Measurements from ENCODE around the gene PRRX1.

PRRX1 gene

DNA sequence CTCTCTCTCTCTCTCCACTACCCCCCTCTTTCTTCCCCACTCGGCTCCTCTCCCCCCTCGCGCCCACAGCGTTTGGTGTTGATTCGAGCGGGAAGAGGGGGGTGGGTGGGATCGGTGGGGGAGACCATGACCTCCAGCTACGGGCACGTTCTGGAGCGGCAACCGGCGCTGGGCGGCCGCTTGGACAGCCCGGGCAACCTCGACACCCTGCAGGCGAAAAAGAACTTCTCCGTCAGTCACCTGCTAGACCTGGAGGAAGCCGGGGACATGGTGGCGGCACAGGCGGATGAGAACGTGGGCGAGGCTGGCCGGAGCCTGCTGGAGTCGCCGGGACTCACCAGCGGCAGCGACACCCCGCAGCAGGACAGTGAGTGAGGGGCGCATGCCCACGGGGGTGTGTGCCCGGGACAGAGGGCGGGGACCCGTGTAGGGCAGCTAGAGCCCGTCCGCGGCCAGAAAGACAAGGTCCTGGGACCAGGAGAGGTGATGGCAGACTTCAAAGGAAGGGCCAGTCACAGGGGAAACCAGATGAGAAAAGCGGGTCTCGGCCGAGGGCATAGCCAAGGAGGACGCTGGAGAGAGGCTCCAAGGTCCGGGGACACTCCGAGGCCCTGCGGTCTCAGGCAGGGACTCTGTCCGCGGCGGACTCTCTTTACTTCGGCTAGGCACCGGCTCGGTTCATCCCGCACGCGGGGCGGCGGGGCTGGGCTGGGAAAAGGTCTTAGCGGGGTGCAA, at the start of gene PRRX1:
PRRX1 (plus strand) TSS at position 39 of the 735 bp plus-strand sequence; CDS start at position 127, 88 bp downstream.
- no peak for DNase-seq

DNA sequence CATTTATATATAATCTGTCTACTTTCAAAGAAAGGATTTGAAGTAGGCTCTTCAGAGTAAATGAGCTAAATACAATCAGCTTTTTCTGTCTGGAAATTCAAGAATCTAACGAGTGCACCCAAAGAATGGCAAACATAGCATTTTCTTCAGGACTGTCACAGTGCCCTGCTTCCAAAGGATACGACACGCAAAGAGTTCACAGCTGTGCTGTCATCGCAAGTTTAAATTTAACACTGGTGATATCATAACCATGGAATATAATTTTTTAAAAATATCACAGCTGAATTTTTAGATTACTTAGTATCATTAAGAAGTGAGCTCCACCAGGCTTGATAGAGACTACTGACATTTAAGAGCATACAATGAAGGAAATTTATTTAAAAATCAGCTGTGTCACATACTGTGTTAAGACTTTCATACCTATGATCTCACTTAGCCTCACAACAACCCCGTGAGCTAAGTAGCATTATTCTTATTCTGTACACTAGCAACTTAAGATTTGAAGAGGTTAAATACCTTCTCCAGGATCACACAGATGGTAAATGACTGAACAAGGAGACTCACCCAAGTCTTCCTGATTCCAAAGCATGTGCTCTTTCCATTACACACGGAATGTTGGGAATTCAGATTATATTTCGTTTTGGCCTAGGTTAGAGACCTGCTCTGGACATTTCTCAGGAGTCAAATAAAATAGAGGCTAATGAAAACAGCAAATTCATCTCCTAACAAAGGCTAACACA, 46.2 kb upstream of the PRRX1 start:
- no peak for DNase-seq

DNA sequence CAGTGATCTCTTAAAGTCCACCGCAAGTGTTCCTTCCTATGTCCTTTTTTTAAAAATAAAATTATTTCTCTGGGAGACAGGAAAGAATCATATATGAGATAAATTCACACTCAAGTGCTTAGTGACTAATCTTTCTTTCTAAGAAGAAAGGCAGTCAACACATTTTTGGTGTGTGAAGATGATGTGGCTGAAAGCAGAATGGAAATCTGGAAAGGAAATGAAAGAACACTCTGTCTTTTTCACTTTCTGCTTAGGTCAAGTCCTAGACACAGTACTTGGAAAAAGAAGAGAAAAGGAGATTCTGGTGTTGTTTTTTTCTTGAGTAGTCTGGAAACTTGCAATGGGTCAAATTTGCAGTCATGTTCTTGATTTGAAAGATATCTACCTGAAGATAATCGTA, 45.5 kb upstream of the PRRX1 start:
- DNase-seq = no peak

DNA sequence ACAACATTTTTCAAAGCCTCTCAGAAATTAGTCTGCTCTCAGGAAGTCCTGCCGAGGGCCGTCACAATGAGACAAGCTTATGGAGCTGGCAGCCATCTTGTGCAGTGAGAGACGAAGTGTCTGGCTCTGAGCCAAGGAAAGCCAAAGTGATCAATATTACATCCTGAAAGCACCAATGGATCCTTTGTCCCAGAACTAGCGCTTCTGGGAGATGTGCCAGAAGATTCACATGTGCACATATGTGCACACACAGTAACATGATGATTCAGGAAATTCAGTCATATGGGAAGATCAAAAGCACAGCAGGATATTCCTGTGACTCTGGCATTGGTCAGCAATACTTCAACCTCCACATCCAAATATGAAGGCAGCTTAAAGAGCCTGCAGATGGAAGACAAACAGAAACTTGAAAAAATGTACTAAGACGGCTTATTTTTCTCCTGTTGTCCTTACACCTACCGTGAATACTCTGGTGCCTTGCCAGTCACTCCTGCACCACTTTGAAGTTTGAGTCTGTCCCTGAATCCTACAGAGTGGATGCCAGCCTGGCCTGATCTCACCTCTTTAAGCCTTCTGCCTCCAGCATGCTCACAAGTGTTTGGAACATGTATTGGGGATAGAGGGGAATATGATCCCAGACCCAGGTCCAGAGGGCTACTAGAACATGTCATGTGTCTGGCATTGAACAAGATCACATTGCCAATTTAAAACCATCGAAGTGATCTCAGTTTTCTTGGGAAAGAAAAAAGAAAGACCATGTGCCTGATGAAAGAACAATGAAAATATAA, 44.5 kb upstream of the PRRX1 start:
- DNase-seq = peak; percentile 52

DNA sequence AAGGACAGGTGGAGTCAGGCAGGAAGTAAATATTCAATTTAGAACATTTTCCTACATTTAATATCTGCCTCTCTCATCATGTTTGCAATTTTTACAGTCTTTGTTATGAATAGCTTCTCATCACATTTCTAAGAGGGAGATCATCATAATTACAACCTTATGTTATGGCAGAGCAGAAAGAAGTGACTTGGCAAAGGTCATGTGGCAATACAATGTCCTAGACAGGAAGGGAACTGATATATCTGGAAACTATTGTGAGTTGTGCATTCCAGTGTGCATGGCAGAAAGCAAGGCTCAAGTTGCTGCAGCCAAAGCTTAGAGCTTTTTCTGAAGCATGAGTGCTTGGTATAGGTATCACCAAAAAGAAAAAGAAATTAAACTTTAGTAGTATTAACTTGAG, 43.8 kb upstream of the PRRX1 start:
- DNase-seq = no peak

DNA sequence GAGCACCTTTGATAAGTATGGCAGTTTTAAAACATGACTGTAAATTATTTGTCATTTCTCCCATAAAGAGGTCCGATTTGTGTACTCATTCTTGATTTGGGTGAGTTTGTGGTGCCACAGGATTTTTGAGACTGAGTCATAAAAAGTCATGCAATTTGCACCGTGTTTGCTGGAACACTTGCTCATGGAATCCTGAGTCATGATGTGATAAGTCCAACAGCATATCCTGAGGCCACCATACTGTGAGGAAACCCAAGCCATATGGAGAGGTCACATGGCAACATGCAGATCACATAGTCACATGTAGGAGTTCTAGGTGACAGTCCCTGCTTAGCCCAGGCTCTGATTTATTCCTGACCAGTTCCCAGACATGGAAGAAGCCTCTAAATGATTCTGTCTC, 40.8 kb upstream of the PRRX1 start:
- DNase-seq = no peak

DNA sequence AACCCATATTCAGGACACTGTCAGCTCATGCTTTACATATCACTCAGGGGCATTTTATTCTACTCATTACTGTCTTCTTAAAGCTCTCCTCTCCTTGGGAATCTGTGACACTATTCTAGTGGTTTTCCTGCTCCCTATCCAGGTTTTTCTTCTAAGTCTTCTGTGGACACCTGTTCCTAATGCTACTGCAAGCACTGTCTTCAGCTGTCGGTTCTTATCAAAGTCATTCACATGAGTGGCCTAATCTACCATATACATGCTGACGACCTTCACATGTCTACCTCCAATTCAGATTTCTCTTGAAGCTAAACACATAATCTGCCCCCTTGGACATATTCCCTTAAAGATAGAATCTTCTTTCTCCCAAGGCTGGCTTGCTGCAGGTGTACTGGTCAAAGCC, 39.8 kb upstream of the PRRX1 start:
- DNase-seq = no peak

DNA sequence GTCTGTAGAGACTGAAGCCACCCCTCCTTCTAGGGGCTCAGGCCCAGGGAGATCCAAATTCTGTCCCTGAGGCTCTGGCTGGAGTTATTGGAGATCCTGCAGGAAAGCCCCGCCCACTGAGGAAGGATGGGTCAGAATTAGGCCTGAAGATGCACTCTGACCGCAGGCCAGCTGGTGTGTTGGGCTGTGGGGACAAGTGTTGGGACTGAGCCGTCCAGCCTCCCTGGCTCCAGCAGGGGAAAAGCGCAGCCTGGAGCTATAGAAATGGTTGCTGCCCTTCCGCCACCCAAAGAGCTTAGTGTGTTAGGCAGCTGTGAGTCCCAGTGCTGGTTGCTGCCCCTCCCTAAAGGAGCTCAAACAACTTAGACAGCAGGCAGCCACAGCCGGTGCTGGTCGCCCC, 33.0 kb upstream of the PRRX1 start:
- no peak for DNase-seq

DNA sequence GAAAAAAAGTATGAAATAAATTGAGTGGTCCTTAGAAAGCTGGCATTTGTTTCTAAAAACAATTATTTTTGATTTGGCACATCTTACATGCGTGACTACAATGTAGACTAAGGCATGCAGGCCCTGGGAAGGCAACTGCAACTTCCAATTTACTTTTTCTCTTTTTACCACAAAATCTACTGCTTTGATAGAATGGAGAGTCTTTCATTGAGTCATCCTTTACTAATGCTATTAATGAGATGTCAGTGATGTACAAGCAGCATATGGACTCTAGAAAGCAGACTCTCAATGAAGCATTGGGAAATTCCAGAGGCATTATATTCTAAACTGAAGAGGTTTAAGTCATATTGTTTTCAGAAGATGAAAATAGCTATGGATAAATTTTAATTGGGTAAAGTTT, 29.6 kb upstream of the PRRX1 start:
- DNase-seq = no peak

DNA sequence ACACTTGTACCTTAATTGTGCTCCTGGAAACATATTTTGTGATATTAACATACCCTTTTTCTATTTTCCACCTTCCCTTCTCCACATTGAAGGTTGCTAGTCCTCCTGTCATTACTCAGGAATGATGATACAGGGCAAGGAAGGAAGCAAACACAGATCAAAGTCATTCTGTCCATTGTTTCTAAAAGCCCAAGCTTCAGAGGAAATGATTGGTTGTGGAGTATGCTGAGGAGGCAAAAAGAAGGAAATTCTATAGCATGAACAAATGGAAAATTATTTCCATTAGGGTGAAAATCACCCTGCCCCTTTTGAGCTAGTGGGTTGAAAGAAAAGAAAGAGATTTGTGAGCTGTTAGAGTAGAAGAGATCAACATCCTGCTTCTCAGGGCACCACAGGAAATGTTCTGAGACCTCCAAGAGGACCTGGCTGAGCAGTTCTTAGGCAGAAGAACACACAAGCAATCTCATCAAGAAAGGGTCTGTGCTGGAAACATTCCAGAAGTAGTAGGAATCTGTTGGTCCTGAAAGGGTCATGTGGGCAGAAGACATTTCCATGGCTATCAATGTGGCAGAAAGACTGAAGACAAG, 29.0 kb upstream of the PRRX1 start:
- no peak for DNase-seq

DNA sequence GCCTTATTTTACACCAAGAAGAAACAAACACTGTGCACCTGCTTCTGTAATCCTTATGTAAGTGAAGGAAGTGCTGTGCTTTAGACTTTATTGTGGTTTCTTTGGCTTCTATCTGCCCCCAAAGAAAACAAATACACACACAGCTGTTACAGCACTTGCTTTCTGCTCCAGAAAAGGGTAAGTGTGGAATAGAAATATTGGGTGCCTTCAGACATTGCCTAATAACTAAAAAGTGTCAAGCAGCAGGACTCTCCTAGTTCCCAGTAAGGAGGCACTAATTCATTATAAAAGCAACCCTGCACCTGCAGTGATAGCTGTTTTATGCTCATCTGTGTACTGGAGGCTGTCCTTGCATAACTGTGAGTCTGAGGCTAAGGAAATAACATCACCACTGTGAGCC, 23.4 kb upstream of the PRRX1 start:
- DNase-seq = no peak

DNA sequence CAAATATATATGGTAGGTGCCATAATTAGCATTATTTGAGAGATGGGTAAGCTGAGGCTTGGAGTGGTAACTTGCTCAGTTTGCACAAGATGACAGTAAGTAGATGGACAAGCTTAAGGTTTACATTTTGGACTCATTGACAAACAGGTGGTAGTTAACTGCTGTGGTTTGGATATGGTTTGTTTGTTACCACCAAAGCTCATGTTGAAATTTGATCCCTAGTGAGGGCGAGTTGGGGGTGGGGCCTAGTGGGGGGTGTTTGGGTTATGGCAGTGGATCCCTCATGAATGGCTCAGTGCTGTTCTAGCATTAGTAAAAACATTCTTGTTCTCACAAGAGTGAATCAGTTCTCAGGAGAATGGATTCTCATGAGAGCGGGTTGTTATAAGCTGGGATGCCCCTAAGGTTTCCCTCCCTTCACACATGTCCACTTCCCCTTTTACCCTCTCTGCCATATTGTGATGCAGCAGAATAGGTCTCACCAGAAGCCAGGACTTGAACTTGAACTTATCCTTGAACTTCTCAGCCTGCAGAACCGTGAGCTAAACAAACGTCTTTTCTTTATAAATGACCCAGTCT, 6.6 kb upstream of the PRRX1 start:
- no peak for DNase-seq

DNA sequence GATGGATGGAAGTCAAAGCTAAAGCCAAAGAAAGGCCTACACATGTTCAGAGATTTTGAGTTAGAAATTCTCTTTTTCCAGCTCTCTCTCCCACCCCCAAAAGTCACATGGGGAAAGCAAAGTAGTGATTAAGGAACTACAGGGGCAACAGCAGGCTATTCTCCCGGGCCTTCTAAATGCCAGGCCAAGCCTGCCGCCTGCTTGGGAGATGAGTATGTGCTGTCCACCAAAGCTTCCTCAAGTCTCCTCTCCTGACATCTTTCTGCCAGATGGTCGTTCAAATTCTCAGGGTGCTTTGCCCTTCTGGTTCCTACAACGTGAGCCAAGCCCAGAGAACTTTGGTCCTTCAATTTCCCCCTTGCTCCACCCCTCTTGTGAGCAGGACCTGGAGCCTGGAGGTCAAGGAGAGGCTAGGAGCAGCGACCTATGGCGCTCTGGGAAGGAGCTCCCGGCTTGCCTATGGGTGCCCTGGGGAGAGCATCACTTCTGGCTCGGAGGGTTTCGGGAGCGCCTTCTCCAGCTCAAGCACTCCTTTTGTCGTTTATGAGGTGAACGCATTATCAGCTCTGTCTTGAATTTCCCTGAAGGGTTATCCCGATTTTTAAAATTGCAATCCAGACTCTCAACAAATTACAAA, 4.4 kb upstream of the PRRX1 start:
- no peak for DNase-seq

DNA sequence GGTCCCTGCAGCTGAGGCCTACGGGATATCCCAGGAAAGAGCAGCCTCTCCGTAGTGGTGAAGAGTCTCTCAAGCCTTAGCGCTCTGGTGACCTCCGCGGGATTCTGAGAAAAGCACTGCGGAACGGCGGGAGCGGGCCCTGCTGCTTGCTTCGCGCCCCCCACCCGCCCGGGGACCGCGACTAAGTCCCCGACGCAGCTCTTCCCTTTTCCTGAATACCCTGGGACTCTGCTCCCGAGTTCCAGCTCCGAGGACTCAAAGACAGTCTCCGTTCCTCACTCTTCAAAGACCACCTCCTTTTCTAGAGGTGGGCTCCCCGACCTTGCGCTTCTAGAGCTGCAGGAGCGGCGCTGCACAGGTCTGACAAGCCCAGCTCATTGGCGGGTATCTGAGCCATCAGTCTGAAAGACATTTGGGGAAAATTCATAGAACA, 3.6 kb upstream of the PRRX1 start:
- no peak for DNase-seq

DNA sequence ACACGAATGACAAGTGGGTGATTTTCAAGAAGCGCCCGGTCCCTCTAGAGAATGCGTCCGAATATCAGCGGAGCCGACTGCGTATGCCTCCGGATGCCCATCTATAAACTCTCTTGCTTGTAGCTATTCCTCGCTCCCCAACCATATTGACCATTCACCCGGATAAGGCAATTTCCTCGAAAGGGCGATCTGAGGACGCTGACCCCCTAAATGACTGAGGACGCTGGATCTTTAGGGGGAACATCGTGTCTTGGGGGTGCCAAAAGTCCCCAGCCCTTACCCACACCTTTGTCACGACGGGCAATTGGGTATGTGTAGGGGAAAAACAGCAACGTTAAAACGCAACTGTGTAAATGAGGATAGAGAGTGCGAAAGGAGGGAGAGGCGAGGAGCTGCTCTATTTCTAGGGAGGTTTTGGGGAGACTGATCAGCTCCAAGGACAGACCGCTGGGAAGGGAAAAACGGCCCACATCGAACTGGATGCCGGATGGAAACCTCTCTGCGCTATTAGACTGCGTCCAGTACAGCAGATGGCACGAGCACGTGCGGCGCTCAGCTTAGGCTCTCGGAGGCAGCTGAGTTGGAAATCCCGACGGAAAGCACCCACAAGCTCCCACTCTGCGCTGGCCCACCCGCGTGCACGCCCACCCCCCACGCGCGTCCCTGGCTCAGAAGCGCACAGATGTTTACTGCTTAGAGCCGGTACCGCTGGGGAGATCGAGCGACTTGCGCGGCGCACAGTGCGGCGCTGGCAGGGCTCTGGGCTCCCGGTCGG, 2.9 kb upstream of the PRRX1 start:
- no peak for DNase-seq

DNA sequence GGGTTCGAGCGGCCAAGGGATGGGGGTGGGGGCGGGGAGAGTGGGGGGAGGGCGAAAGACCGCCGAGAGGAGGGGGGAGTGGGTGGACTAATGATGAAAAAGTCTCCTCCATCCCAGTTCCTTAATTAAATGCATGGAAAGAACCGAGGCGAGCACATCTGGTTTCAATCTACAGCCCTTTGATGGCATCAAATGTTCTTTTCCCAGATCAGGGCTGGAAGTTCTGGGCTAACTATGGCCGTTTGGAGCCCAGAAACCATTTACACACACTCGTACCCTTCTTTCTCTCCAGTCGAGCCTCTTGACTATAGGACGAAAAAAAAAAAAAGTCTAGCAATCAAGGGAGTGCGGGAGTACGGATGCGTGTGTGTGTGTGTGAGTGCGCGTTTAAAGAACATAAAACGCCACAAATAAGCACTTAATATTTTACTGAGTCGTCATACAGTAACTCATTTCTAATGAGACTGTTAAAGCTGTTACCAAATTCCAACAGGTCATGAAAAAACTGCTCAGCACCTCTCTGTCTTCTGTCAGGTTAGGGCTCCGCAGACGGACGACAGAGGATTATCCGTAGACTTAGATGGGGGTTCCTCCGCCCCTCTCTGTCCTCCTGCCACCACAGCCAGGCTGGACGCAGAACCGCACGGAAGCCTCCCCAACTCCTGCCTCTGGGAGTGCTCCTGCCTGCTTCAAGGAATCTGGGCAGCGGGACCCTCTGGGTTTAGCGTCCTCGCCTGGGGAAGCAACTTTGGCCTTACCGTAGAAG, 2.1 kb upstream of the PRRX1 start:
- no peak for DNase-seq

DNA sequence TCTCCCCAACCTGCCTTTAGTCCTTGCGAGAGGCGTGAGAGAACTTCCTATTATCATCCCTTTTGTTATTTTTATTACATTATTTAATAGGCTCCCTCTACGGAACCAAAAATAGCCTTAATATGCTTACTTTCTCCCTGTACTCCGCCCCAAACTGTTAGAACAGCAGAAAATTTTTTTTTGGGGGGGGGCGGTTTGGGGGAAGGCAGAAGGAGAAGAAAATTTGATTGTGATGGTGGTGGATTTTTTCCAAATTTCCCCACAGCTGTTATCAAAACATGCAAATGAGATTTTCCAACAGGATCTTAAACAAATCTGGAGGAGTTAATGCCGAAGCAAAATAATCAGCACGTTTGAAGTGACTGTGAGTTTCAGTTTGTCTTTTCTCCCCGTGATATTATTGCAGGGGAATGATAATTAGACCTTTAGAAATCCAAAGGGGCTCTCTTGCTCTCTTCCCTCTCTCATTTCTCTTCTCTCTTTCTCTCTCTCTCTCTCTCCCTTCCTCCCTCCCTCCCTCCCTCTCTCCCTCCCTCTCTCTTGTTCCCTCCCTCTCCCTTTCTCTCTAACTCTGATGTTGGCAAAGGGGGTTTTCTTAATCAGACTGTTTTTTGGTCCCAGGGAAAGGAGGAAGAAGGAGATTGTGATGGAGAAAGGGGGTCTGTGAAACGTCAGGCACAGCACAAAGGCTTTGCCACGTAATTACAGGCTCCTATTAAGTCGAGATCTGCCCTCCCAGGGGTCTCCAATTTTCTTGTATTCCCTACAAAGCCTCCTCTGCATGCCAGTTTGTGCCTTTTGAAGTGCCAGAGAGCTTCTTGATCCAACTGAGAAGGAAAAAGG, 1.1 kb upstream of the PRRX1 start:
- no peak for DNase-seq

DNA sequence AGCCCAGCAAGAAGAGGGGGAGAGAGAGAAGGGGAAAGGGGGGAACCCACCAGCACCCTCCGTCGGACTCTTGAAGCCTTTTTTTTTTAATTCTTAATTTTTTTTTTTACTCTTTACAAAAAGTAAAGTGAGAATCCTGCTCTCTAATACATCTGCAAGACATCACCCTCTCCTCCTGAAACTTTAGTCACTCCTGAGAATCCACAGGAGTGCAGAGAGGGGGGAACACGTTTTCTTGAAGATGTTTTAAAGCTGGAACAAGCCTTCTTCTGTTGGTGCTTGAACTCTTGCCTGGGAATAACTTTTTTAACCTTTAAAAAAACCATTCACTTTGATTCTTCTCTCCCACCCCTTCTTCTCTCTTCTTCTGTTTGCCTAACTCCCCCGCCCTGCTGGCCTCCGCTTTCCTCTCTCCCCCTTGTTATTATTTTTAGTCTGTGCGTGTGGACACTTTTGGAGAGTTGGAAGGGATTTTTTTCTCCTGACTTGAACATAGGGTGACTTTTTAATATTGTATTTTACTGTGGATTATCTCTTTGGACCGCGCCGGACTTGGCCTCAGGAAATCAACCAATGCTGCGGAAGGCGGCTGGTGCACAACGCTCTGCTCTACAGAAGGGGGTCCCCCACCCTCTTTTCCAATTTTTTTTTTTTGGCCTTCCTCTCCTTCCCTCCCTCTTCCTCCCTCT, 383 bp upstream of the PRRX1 start:
- DNase-seq = no peak

Data from NCI-H146 (cell line).